ENCODE results near the gene NAV2. TPM values are rescaled to one million over a fixed set of nuclear protein-coding genes. Genes with fewer than 3 reads are reported as not detected.

Gene NAV2
- total RNA-seq, 2 experiments from 2014 or later: 0.23 to 0.36 TPM

DNA sequence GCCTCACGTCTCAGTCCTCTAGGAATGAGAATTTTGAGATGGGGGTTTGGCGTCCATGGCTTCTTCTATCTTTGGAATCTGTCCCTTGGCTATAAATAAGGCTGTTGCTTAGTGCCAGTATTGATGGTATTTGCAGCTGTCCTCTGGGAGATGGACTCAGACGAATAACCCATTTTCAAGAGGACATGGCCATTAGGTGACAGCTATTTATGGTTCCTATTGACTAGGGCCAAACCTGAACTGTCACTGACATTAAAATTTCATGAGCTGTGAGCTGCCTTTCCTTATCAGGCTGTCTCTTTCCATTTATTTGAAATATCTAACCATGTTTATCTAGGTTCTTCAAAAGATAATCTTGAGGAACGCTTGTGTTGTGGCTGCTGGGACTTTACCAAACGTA, 92.7 kb downstream of the NAV2 start:
- TF ChIP-seq, protein P1, sequence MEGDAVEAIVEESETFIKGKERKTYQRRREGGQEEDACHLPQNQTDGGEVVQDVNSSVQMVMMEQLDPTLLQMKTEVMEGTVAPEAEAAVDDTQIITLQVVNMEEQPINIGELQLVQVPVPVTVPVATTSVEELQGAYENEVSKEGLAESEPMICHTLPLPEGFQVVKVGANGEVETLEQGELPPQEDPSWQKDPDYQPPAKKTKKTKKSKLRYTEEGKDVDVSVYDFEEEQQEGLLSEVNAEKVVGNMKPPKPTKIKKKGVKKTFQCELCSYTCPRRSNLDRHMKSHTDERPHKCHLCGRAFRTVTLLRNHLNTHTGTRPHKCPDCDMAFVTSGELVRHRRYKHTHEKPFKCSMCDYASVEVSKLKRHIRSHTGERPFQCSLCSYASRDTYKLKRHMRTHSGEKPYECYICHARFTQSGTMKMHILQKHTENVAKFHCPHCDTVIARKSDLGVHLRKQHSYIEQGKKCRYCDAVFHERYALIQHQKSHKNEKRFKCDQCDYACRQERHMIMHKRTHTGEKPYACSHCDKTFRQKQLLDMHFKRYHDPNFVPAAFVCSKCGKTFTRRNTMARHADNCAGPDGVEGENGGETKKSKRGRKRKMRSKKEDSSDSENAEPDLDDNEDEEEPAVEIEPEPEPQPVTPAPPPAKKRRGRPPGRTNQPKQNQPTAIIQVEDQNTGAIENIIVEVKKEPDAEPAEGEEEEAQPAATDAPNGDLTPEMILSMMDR (IDR thresholded peaks at IDR 0.05): no peak
- ATAC-seq (no peak), DNase-seq (no peak)
- Mint-ChIP-seq H3K27ac (no peak overlapping the region), H3K36me3 (ENCODE audit: low read depth) (no peaks in the 10 kb centered on the region), H3K27me3 (no peaks in the 10 kb centered on the region), H3K4me1 (ENCODE audit: low read depth) (no peaks in the 10 kb centered on the region), H3K9me3 (no peaks in the 10 kb centered on the region), H3K4me3 (no peak overlapping the region)
- intact Hi-C loops (cut with micrococcal nuclease): loop anchor here (10.0 kb wide), 1 partner anchor 251 kb away; no protein-coding TSS in a partner anchor
- ChIA-PET CTCF (no interaction called here), POLR2A (no interaction called here)

GRCh38 chr11:19805827-19806226, 93.2 kb downstream of the NAV2 start:
- POLR2A ChIA-PET: no interaction called here
- ATAC-seq (no peak), DNase-seq (no peak)
- Mint-ChIP-seq H3K9me3 (no peaks in the 10 kb centered on the region), H3K27me3 (no peaks in the 10 kb centered on the region), H3K4me3 (no peak overlapping the region), H3K36me3 (ENCODE audit: low read depth) (no peaks in the 10 kb centered on the region), H3K27ac (no peak overlapping the region), H3K4me1 (ENCODE audit: low read depth) (no peaks in the 10 kb centered on the region)
- TF ChIP-seq, protein P1 (IDR thresholded peaks at IDR 0.05): no peak
- intact Hi-C loops (cut with micrococcal nuclease): loop anchor here (10.0 kb wide), 1 partner anchor 251 kb away; no protein-coding TSS in a partner anchor
- CTCF ChIA-PET: interaction anchor here (1.7 kb wide), 1 partner anchor 8 kb away, joined by 4 read pairs; no protein-coding TSS in a partner anchor

- ATAC-seq (no peak), DNase-seq (no peak)
- TF ChIP-seq, protein P1 (IDR thresholded peaks at IDR 0.05): no peak
- Mint-ChIP-seq H3K9me3 (no peaks in the 10 kb centered on the region), H3K4me3 (no peak overlapping the region), H3K36me3 (ENCODE audit: low read depth) (no peaks in the 10 kb centered on the region), H3K27ac (no peak overlapping the region), H3K4me1 (ENCODE audit: low read depth) (no peaks in the 10 kb centered on the region), H3K27me3 (no peaks in the 10 kb centered on the region)
- CTCF ChIA-PET: interaction anchor here (1.7 kb wide), 1 partner anchor 9 kb away, joined by 4 read pairs; no protein-coding TSS in a partner anchor
- POLR2A ChIA-PET: no interaction called here
- intact Hi-C loops (cut with micrococcal nuclease): loop anchor here (10.0 kb wide), 1 partner anchor 251 kb away; no protein-coding TSS in a partner anchor
Observed at GRCh38 chr11:19806251-19806650, 93.6 kb downstream of the NAV2 start.

DNA sequence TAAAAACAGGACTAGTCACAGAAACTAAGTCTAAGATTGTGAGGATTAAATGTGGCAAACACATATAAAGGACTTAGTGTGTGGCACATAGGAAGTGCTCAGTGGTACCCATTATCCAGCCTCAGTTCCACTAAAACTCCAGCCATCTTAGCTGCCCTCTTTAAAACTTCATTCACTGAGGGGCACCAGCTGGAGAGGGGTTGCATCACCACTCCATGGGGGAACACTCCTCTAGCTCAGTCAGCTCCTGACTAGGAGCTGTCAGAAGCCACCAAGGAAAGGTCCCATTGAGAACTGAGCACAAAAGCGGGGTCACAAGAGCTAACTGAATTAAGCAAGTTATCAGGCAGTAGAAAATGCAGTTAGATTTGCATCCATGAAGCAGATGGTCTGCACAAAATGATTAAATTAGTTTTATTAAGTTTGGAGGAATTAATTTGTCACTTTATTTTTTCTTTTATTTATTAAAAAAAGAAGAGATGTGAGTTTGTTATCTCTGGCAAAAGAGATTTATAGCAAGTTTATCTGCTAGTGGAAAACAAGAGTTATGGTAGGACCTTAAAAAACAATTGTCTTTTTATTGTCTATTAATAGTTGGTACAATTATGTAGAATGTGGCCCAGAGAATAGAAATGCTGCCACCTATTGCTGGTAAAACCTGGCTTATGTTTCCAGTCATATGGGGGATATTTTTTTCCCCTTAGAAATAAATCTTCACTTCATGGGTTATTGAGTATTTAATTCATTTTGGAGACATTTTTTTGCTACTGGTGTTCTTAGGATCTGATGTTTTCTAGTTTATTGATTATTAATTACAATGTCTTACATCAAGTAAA, 95.7 kb downstream of the NAV2 start:
- Mint-ChIP-seq H3K27ac (no peak overlapping the region), H3K27me3 (no peaks in the 10 kb centered on the region), H3K4me3 (no peak overlapping the region), H3K36me3 (ENCODE audit: low read depth) (no peaks in the 10 kb centered on the region), H3K4me1 (ENCODE audit: low read depth) (no peaks in the 10 kb centered on the region), H3K9me3 (no peaks in the 10 kb centered on the region)
- POLR2A ChIA-PET: interaction anchor here (0.7 kb wide), 1 partner anchor 612 kb away, joined by 3 read pairs; no protein-coding TSS in a partner anchor
- DNase-seq (no peak), ATAC-seq (no peak)
- TF ChIP-seq, protein P1 (IDR thresholded peaks at IDR 0.05): no peak
- intact Hi-C loops (cut with micrococcal nuclease): loop anchor here (10.0 kb wide), 1 partner anchor 253 kb away; no protein-coding TSS in a partner anchor
- CTCF ChIA-PET: interaction anchor here (1.7 kb wide), 1 partner anchor 70 kb away, joined by 3 read pairs; no protein-coding TSS in a partner anchor

DNA sequence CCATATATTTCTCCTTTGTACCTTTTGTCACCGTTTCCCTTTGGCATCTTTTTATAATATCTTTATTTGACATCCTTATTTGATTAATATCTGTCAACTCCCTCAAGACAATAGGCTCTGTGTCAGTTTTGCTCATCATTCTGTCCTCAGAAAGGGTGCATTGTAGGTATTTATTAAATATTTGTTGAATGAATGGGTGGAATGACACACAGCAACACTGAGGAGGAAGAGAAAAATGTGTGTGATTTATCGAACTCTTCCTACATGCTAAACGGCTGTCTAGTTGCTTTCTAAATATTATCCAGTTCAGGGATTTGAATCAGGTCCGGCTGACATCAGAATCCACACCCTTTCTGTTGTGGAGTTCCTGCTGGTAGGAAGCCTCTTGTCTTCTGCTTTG, 98.2 kb downstream of the NAV2 start:
- Mint-ChIP-seq H3K9me3 (no peaks in the 10 kb centered on the region), H3K27me3 (no peaks in the 10 kb centered on the region), H3K4me3 (no peak overlapping the region), H3K27ac (no peak overlapping the region), H3K4me1 (ENCODE audit: low read depth) (no peaks in the 10 kb centered on the region), H3K36me3 (ENCODE audit: low read depth) (no peaks in the 10 kb centered on the region)
- DNase-seq (no peak), ATAC-seq (no peak)
- intact Hi-C loops (cut with micrococcal nuclease): no loop called here
- TF ChIP-seq, protein P1 (IDR thresholded peaks at IDR 0.05): no peak
- CTCF ChIA-PET: no interaction called here
- POLR2A ChIA-PET: interaction anchor here (1.1 kb wide), 1 partner anchor 15 kb away, joined by 3 read pairs; no protein-coding TSS in a partner anchor
